Bone marrow (tissue), 2 donors: ENCODE results near the gene NDUFAF3.

Experiments
- DNase-seq, 2 donors: peaks; one replicate each; lab custom pipeline; 2025; lab: John Stamatoyannopoulos, UW

Gene NDUFAF3

GRCh38 chr3:49017971-49018706 is 3.8 kb upstream of the NDUFAF3 start, which contains the start of gene DALRD3:
DALRD3 (minus strand) TSS chr3:49018580; CDS start chr3:49018564, 16 bp downstream.
- peak; percentile 34 to 71 for DNase-seq

GRCh38 chr3:49018707-49019006 is 3.3 kb upstream of the NDUFAF3 start:
- no peak for DNase-seq

GRCh38 chr3:49019941-49020329 is 2.0 kb upstream of the NDUFAF3 start:
- DNase-seq, result no peak

- DNase-seq, result peak in 1 of 2 donors; percentile 91
Measured at GRCh38 chr3:49020330-49021212, 1.4 kb upstream of the NDUFAF3 start.

- DNase-seq, result peak; percentile 94 to 95
Measured at GRCh38 chr3:49021213-49021812, 608 bp upstream of the NDUFAF3 start.

GRCh38 chr3:49022688-49023171 is 809 bp downstream of the NDUFAF3 start:
- DNase-seq, result no peak

- no peak for DNase-seq
Measured at GRCh38 chr3:49023775-49024174, 1.9 kb downstream of the NDUFAF3 start.

GRCh38 chr3:49024449-49024848 is 2.5 kb downstream of the NDUFAF3 start:
- no peak for DNase-seq

GRCh38 chr3:49025005-49025792 is 3.3 kb downstream of the NDUFAF3 start:
- no peak for DNase-seq

GRCh38 chr3:49025793-49026520 is 4.0 kb downstream of the NDUFAF3 start:
- DNase-seq, result no peak

- DNase-seq, result no peak
Measured at GRCh38 chr3:49026536-49026935, 4.6 kb downstream of the NDUFAF3 start.

- DNase-seq, result no peak
Measured at GRCh38 chr3:49027634-49028033, 5.7 kb downstream of the NDUFAF3 start.

- no peak for DNase-seq
Measured at GRCh38 chr3:49028298-49028672, 6.4 kb downstream of the NDUFAF3 start.

- peak; percentile 76 to 88 for DNase-seq
Measured at GRCh38 chr3:49028673-49029562, 7.0 kb downstream of the NDUFAF3 start, which contains the start of gene IMPDH2. IMPDH2 (minus strand) TSS chr3:49029398; CDS start chr3:49029350, 48 bp downstream.

GRCh38 chr3:49029563-49029884 is 7.6 kb downstream of the NDUFAF3 start:
- no peak for DNase-seq

GRCh38 chr3:49030321-49030720 is 8.4 kb downstream of the NDUFAF3 start:
- no peak for DNase-seq

- DNase-seq, result no peak
Measured at GRCh38 chr3:49032646-49033304, 10.9 kb downstream of the NDUFAF3 start.

GRCh38 chr3:49034650-49035049 is 12.7 kb downstream of the NDUFAF3 start:
- no peak for DNase-seq

GRCh38 chr3:49035281-49035680 is 13.4 kb downstream of the NDUFAF3 start:
- no peak for DNase-seq

GRCh38 chr3:49053543-49053942 is 31.6 kb downstream of the NDUFAF3 start:
- no peak for DNase-seq
